ENCODE data around the gene SAGE1.

- no peak for TF ChIP-seq CTCF (IDR thresholded peaks at IDR 0.05; ENCODE audit: low read depth, low read length)
- no peak for TF ChIP-seq EZH2phosphoT487 (IDR thresholded peaks at IDR 0.05; ENCODE audit: low read depth)
Measured at GRCh38 chrX:135944486-135944885, 51.0 kb downstream of the SAGE1 start.
